ENCODE results near the gene SS18L1.
"Not testable (repeated sequence)": the region's sequence is repeated elsewhere in the genome, so short reads cannot be mapped to it uniquely, and the experiment has no call there.

SS18L1 gene, protein sequence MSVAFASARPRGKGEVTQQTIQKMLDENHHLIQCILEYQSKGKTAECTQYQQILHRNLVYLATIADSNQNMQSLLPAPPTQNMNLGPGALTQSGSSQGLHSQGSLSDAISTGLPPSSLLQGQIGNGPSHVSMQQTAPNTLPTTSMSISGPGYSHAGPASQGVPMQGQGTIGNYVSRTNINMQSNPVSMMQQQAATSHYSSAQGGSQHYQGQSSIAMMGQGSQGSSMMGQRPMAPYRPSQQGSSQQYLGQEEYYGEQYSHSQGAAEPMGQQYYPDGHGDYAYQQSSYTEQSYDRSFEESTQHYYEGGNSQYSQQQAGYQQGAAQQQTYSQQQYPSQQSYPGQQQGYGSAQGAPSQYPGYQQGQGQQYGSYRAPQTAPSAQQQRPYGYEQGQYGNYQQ

GRCh38 chr20:62143081-62143956 lies at the start of gene SS18L1, which contains the start of gene PSMA7:
Gene SS18L1, plus strand, starts transcription at chr20:62143769. Its CDS starts 52 bp downstream, at chr20:62143821.
Gene PSMA7, minus strand, starts transcription at chr20:62143394. Its CDS starts 91 bp downstream, at chr20:62143303.
- in situ Hi-C loops (cut with MboI; ENCODE audit: low pct_unique_long_range_greater_than_20kb, low sequenced_read_pairs) = loop anchor here (10.0 kb wide), 1 partner anchor 119 kb away; no protein-coding TSS in a partner anchor
- peak; percentile 84 for DNase-seq

GRCh38 chr20:62096421-62097380 lies 46.9 kb upstream of the SS18L1 start:
- in situ Hi-C loops (cut with MboI; ENCODE audit: low pct_unique_long_range_greater_than_20kb, low sequenced_read_pairs) = no loop called here
- DNase-seq = no peak

DNA sequence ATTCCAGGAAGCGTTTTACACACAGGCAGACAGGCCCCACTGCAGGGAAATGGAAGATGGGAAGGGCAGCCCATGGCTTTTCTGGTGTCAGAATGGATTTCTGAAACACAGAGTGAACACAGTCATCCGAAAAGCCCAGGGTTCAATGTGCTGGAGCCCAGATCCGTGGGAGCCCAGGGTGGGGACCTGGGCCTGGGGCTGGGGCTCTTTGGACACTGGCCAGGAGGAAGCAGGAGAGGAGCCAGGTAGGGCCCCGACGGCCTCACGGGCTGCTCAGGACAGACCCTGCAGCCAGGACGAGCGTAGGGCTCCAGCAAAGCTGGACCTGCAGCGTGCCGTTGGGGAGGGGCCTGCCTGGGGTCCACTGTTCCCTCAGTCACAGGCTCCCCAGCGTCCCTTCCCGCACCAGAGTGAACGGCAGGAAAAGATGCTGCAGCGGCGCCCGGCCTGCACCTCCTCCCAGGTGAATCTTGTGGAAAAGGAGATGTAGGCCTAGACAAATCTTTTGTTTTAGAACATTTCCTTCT lies 45.6 kb upstream of the SS18L1 start:
- DNase-seq = no peak
- in situ Hi-C loops (cut with MboI; ENCODE audit: low pct_unique_long_range_greater_than_20kb, low sequenced_read_pairs) = no loop called here

GRCh38 chr20:62101078-62101477 lies 42.5 kb upstream of the SS18L1 start:
- DNase-seq = no peak
- in situ Hi-C loops (cut with MboI; ENCODE audit: low pct_unique_long_range_greater_than_20kb, low sequenced_read_pairs) = no loop called here

- in situ Hi-C loops (cut with MboI; ENCODE audit: low pct_unique_long_range_greater_than_20kb, low sequenced_read_pairs) = no loop called here
Observed at GRCh38 chr20:62103508-62104233, 39.9 kb upstream of the SS18L1 start.

DNA sequence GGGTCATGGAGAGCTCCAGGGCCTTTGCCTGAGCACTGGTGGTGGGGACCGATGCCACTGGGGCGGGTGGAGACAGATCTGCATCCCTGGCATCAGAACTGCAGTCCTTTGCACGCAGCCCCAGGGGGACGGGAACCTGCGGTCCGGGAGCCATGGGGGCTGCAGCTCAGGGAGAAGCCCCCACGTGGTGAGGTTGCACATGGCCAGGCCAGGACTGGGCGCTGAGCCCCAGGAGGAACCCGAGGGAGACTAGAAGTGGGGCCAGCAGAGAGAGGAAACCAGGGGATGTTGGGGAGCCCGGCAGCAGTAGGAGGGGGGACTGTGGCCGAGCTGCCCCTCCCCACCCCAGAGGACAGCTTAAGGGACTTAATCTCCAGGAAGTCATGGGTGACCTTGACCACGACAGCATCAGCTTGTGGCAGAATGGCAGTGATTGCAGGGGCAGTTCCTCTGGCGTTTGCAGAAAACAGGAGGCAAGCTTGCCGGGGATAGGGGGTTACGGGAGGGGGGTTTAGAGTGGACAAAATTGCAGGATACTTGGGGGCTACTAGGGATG lies 39.3 kb upstream of the SS18L1 start:
- in situ Hi-C loops (cut with MboI; ENCODE audit: low pct_unique_long_range_greater_than_20kb, low sequenced_read_pairs) = no loop called here
- no peak for DNase-seq

More at GRCh38 chr20:62103508-62104233, 39.9 kb upstream of the SS18L1 start:
- no peak for DNase-seq

GRCh38 chr20:62104791-62105345 lies 38.7 kb upstream of the SS18L1 start:
- in situ Hi-C loops (cut with MboI; ENCODE audit: low pct_unique_long_range_greater_than_20kb, low sequenced_read_pairs) = no loop called here

GRCh38 chr20:62105592-62105991 lies 38.0 kb upstream of the SS18L1 start:
- DNase-seq = no peak
- in situ Hi-C loops (cut with MboI; ENCODE audit: low pct_unique_long_range_greater_than_20kb, low sequenced_read_pairs) = no loop called here

More at GRCh38 chr20:62104791-62105345, 38.7 kb upstream of the SS18L1 start:
- DNase-seq = no peak

- in situ Hi-C loops (cut with MboI; ENCODE audit: low pct_unique_long_range_greater_than_20kb, low sequenced_read_pairs) = no loop called here
- peak; percentile 37 for DNase-seq
Observed at GRCh38 chr20:62111148-62111547, 32.4 kb upstream of the SS18L1 start.

DNA sequence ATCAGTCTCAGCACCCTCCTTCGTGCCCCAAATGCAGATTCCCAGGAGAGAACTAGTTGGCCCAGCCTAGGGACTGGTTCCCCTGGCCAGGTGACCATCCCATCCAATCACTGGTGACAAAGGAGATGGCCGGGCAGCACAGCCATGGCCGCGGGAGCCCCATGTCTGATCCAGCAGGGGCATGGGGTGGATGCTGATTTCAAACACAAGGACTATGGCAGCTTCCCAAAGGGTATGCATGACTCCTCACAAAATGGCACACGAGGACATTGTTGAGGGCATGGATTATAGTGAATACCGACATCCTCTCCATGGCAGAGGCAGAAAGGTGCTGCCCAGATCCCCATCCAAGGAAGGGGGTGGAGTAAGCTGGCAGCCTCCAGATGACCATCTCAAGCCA lies 31.2 kb upstream of the SS18L1 start:
- DNase-seq = no peak

DNA sequence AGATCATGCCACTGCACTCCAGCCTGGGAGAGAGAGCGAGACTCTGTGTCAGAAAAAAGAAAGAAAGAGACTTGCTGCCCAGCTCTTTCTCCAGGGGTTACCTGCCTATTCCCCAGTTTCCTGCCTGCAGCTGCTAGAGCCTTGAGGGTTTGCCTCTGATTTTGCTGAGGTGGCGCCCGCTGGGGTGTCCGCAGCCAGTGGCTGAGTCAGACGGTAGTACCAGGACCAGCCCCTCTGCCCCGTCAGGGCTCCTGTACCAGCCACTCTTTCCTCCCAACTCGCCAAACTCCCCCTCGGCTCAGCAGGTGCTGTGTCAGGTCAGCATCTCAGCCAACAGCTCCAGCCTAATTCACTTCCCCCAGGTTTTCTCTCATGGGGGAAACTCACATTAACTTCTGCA lies 28.7 kb upstream of the SS18L1 start:
- in situ Hi-C loops (cut with MboI; ENCODE audit: low pct_unique_long_range_greater_than_20kb, low sequenced_read_pairs) = no loop called here
- DNase-seq = no peak

More for the DNA sequence above, 31.2 kb upstream of the SS18L1 start:
- in situ Hi-C loops (cut with MboI; ENCODE audit: low pct_unique_long_range_greater_than_20kb, low sequenced_read_pairs) = no loop called here

GRCh38 chr20:62115800-62116407 lies 27.7 kb upstream of the SS18L1 start:
- DNase-seq; in situ Hi-C loops (cut with MboI; ENCODE audit: low pct_unique_long_range_greater_than_20kb, low sequenced_read_pairs): not testable (repeated sequence)

GRCh38 chr20:62116558-62117361 lies 26.8 kb upstream of the SS18L1 start:
- in situ Hi-C loops (cut with MboI; ENCODE audit: low pct_unique_long_range_greater_than_20kb, low sequenced_read_pairs) = no loop called here

DNA sequence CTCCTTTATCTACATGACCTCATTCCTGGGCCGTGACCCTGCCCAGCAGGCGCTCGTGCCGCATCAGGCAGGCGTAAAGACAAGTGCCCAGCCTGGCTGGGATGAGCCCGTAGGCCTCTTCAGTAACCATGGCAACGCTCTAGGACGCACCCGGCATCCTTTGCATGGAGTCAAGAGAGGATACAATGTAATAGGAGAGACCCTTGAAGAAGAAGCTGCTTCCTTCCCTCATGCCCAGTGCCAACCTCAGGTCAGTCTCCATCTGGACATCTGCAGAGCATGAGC lies 26.3 kb upstream of the SS18L1 start:
- no peak for DNase-seq
- in situ Hi-C loops (cut with MboI; ENCODE audit: low pct_unique_long_range_greater_than_20kb, low sequenced_read_pairs) = no loop called here

More at GRCh38 chr20:62116558-62117361, 26.8 kb upstream of the SS18L1 start:
- DNase-seq = no peak

- no peak for DNase-seq
Observed at GRCh38 chr20:62117658-62118057, 25.9 kb upstream of the SS18L1 start.

More at GRCh38 chr20:62117658-62118057, 25.9 kb upstream of the SS18L1 start:
- in situ Hi-C loops (cut with MboI; ENCODE audit: low pct_unique_long_range_greater_than_20kb, low sequenced_read_pairs) = no loop called here

Measured in KBM-7 (cell line).